A673 (cell line): ENCODE data around the gene MTMR12.

Experiments
- EZH2 ChIP-seq: fragments of 200-600 bp; sonication (generic); IDR thresholded peaks from 2 replicates; pipeline ENCODE4 v1.6.1; 2017; ENCODE audit warnings: borderline replicate concordance, low read depth, mild to moderate bottlenecking, mixed read lengths, antibody characterized with exemption, low read length; ENCODE audit not compliant: poor library complexity, severe bottlenecking
- TF ChIP-seq, protein P1 (sequence below): fragments of 300-800, 200-600 bp; sonication (generic); conservative IDR thresholded peaks from 2 replicates; pipeline ENCODE4 v1.5.1; 2017; ENCODE audit warnings: low read depth, mild to moderate bottlenecking, antibody characterized with exemption, low read length, moderate library complexity, mixed read lengths

- TF ChIP-seq, protein P1, sequence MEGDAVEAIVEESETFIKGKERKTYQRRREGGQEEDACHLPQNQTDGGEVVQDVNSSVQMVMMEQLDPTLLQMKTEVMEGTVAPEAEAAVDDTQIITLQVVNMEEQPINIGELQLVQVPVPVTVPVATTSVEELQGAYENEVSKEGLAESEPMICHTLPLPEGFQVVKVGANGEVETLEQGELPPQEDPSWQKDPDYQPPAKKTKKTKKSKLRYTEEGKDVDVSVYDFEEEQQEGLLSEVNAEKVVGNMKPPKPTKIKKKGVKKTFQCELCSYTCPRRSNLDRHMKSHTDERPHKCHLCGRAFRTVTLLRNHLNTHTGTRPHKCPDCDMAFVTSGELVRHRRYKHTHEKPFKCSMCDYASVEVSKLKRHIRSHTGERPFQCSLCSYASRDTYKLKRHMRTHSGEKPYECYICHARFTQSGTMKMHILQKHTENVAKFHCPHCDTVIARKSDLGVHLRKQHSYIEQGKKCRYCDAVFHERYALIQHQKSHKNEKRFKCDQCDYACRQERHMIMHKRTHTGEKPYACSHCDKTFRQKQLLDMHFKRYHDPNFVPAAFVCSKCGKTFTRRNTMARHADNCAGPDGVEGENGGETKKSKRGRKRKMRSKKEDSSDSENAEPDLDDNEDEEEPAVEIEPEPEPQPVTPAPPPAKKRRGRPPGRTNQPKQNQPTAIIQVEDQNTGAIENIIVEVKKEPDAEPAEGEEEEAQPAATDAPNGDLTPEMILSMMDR = no peak
- no peak for TF ChIP-seq EZH2
These were observed 17.6 kb upstream of the MTMR12 start for GRCh38 chr5:32330126-32330971.
